HCT116 (cell line): Measurements from ENCODE around the gene EID1. TPM values are rescaled to one million over a fixed set of nuclear protein-coding genes. Genes with fewer than 3 reads are reported as not detected.

Experiments used
- ATAC-seq: fragments of 200-7000 bp; cut with Tn5 transposase; 2 replicates; pipeline ENCODE4 v1.9.1; 2020; ENCODE audit warnings: mild to moderate bottlenecking, moderate library complexity
- BruUV-seq: library from RNA; stranded (reverse); fragments of 400-500 nt; replicated peaks from 2 replicates; lab custom pipeline; 2021; lab: Mats Ljungman, UMichigan
- CTCF ChIA-PET: fragments of 300-600 bp; sonication (Branson Sonifier 250); formaldehyde crosslinking; loops from one replicate; lab custom pipeline; 2021; ENCODE audit warnings: antibody characterized with exemption; lab: Charles Lee
- POLR2A ChIA-PET: fragments of 300-600, 350-600 bp; sonication (Branson Sonifier 250); formaldehyde crosslinking; loops from one replicate; lab custom pipeline; 2021; ENCODE audit warnings: antibody characterized with exemption; lab: Charles Lee
- RAD21 ChIA-PET, 2 experiments: fragments of 300-600 bp; sonication (Branson Sonifier 250); formaldehyde crosslinking; loops; one replicate each; lab custom pipeline; 2023; ENCODE audit warnings: low total read pairs in 2 of 2; ENCODE audit not compliant: uncharacterized antibody in 2 of 2, unreplicated experiment in 2 of 2, low non-redundant PET in 1 of 2; lab: Charles Lee
- DNase-seq: peaks from one replicate; pipeline ENCODE4 v3.0.0-alpha.2; 2010; ENCODE audit warnings: low read depth, low spot score
- H2AFZ ChIP-seq: fragments of 200-600 bp; shearing (Covaris generic), sonication (generic); 2 replicates; pipeline ENCODE4 v1.6.1; 2017; ENCODE audit warnings: low read depth, mixed run types, mixed read lengths, antibody characterized with exemption, low read length; ENCODE audit not compliant: poor library complexity, severe bottlenecking
- H3K27ac ChIP-seq: 2 replicates; pipeline ENCODE4 v1.5.1; 2012; ENCODE audit warnings: low read depth, low read length
- H3K27me3 ChIP-seq: fragments of 200-600 bp; sonication (generic); 2 replicates; pipeline ENCODE4 v1.6.1; 2016; ENCODE audit warnings: mixed run types, low read length, mixed read lengths; ENCODE audit not compliant: insufficient read depth
- H3K36me3 ChIP-seq, 2 experiments: fragments of 200-500 bp in 1 of 2; fragments of 200-600 bp in 1 of 2; sonication (Bioruptor generic) in 1 of 2; sonication (generic) in 1 of 2; 2 replicates each; pipeline versions ENCODE4 v1.5.1 to v1.6.1; 2014 to 2016; ENCODE audit warnings: low read length in 2 of 2, inconsistent platforms in 1 of 2, mixed read lengths in 1 of 2, mixed run types in 1 of 2; ENCODE audit not compliant: insufficient read depth in 2 of 2, control insufficient read depth in 1 of 2
- H3K4me1 ChIP-seq, 2 experiments: fragments of 200-600 bp in 1 of 2; sonication (generic) in 1 of 2; 2 replicates each; pipeline versions ENCODE4 v1.5.1 to v1.6.1; 2012 to 2017; ENCODE audit warnings: low read length in 2 of 2, inconsistent platforms in 1 of 2, mild to moderate bottlenecking in 1 of 2, mixed read lengths in 1 of 2, mixed run types in 1 of 2, moderate library complexity in 1 of 2; ENCODE audit not compliant: insufficient read depth in 2 of 2, control insufficient read depth in 1 of 2
- H3K4me2 ChIP-seq: fragments of 200-600 bp; sonication (generic); 2 replicates; pipeline ENCODE4 v1.6.1; 2017; ENCODE audit warnings: mixed run types, low read length, mixed read lengths
- H3K4me3 ChIP-seq, 2 experiments: fragments of 200-600 bp in 1 of 2; sonication (generic) in 1 of 2; replicated peaks in 1 of 2; 2 replicates each; pipeline ENCODE4 v1.5.1; 2011 to 2016; ENCODE audit warnings: low read length in 2 of 2, control low read depth in 1 of 2, low read depth in 1 of 2, mild to moderate bottlenecking in 1 of 2, mixed read lengths in 1 of 2, mixed run types in 1 of 2
- H3K79me2 ChIP-seq: fragments of 200-600 bp; sonication (generic); 2 replicates; pipeline ENCODE4 v1.6.1; 2017; ENCODE audit warnings: mild to moderate bottlenecking, mixed run types, low read length, moderate library complexity, mixed read lengths; ENCODE audit not compliant: insufficient read depth
- H3K9ac ChIP-seq: fragments of 200-600 bp; sonication (generic); 2 replicates; pipeline ENCODE4 v1.6.1; 2016; ENCODE audit warnings: low read length, mixed read lengths
- H3K9me2 ChIP-seq: fragments of 200-600 bp; sonication (generic), shearing (Covaris generic); 2 replicates; pipeline ENCODE4 v1.6.1; 2017; ENCODE audit warnings: mixed run types, mild to moderate bottlenecking, moderate library complexity; ENCODE audit not compliant: insufficient read depth
- H3K9me3 ChIP-seq, 2 experiments: fragments of 200-500 bp in 1 of 2; fragments of 200-600 bp in 1 of 2; sonication (Bioruptor generic) in 1 of 2; sonication (generic) in 1 of 2; 2 replicates each; pipeline ENCODE4 v1.6.1; 2014 to 2017; ENCODE audit warnings: low read length in 2 of 2, mixed read lengths in 2 of 2, inconsistent platforms in 1 of 2, low read depth in 1 of 2, mild to moderate bottlenecking in 1 of 2, mixed run types in 1 of 2, moderate library complexity in 1 of 2; ENCODE audit not compliant: control insufficient read depth in 1 of 2, insufficient read depth in 1 of 2
- H4K20me1 ChIP-seq: fragments of 200-600 bp; sonication (generic), shearing (Covaris generic); 2 replicates; pipeline ENCODE4 v1.6.1; 2017; ENCODE audit warnings: mixed run types, mild to moderate bottlenecking, moderate library complexity; ENCODE audit not compliant: insufficient read depth
- CBX3 ChIP-seq: IDR thresholded peaks from 2 replicates; pipeline ENCODE4 v1.6.1; 2012; ENCODE audit warnings: low read depth
- EZH2 ChIP-seq: fragments of 200-600 bp; sonication (generic); IDR thresholded peaks from 2 replicates; pipeline ENCODE4 v1.6.1; 2017; ENCODE audit warnings: antibody characterized with exemption, mixed run types
- SP1 ChIP-seq: IDR thresholded peaks from 2 replicates; pipeline ENCODE4 v1.6.1; 2012; ENCODE audit warnings: low read depth
- TCF7L2 ChIP-seq: IDR thresholded peaks from 2 replicates; pipeline ENCODE4 v1.7.0; 2011; ENCODE audit warnings: borderline replicate concordance, inconsistent platforms; ENCODE audit not compliant: insufficient read depth, insufficient read length; ENCODE audit errors: extremely low read depth
- YY1 ChIP-seq: IDR thresholded peaks from 2 replicates; pipeline ENCODE4 v1.6.1; 2011; ENCODE audit warnings: low read length, low read depth, moderate library complexity, mild to moderate bottlenecking; ENCODE audit not compliant: insufficient replicate concordance; ENCODE audit errors: extremely low read depth
- ZFX ChIP-seq: fragments of 450-650 bp; IDR thresholded peaks from 2 replicates; pipeline ENCODE4 v1.6.1; 2017
- intact Hi-C: fragments of 100-400 bp; cut with micrococcal nuclease; formaldehyde crosslinking; loops from 2 replicates; pipeline ENCODE4 v1.10.0; 2022
- total RNA-seq: library from RNA; stranded (reverse); gene quantifications from one replicate; pipeline ENCODE4 v1.2.1, GENCODE V29; 2021; ENCODE audit not compliant: unreplicated experiment
- TF ChIP-seq, protein P1 (sequence below): IDR thresholded peaks from 2 replicates; pipeline ENCODE4 v1.6.1; 2011; ENCODE audit warnings: mild to moderate bottlenecking, low read length, moderate library complexity; ENCODE audit not compliant: insufficient replicate concordance; ENCODE audit errors: extremely low read depth
- TF ChIP-seq, protein P2 (sequence below), 3 experiments: fragments of 200-600 bp in 1 of 3; sonication (generic) in 1 of 3; IDR thresholded peaks in 2 of 3; conservative IDR thresholded peaks in 1 of 3; 2 replicates each; pipeline ENCODE4 v1.5.1; 2012 to 2017; ENCODE audit warnings: low read depth in 2 of 3, low read length in 2 of 3, antibody characterized with exemption in 1 of 3, borderline replicate concordance in 1 of 3, control low read depth in 1 of 3, mild to moderate bottlenecking in 1 of 3, mixed read lengths in 1 of 3, mixed run types in 1 of 3, moderate library complexity in 1 of 3; ENCODE audit not compliant: insufficient read depth in 1 of 3
- TF ChIP-seq, protein P3 (sequence below): IDR thresholded peaks from 2 replicates; pipeline ENCODE4 v1.6.1; 2012

EID1 gene
- total RNA-seq, 1 experiment from 2014 or later = 68.6 TPM

DNA sequence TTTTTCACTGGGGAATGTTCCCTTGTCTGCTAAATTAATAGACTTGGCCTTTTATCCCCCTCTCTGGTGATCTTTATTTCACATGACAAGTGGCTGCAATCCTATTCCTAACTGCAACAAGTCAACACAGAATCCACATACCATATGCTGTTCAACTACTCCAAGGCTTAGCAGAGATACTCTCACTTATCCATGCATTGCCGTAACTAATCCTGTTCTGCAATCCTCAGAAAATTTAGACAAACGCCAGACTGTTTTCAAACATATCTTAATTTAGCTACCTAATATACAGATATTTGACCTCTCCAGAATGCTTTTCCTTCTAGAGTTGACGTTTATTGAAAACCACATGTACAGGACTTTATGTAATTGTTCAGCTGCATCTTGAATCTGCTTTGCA, 37.9 kb downstream of the EID1 start:
- Histone ChIP-seq H3K4me2 (no peak overlapping the region), H4K20me1 (no peaks in the 10 kb centered on the region), H3K9me3 (no peaks in the 10 kb centered on the region), H3K79me2 (no peaks in the 10 kb centered on the region), H3K27ac (no peak overlapping the region), H3K36me3 (no peaks in the 10 kb centered on the region), H3K4me1 (peaks cover 0 to 9% of the 10 kb centered on the region in 2 experiments; a peak in 2 of 4 replicates), H3K9ac (no peak overlapping the region), H2AFZ (no peak overlapping the region), H3K4me3 (no peak overlapping the region), H3K27me3 (no peaks in the 10 kb centered on the region), H3K9me2 (no peaks in the 10 kb centered on the region)
- ATAC-seq = no peak
- intact Hi-C loops = no loop called here
- no TSS peak for BruUV-seq
- POLR2A ChIA-PET = no interaction called here
- CTCF ChIA-PET = no interaction called here
- TF ChIP-seq, protein P1, sequence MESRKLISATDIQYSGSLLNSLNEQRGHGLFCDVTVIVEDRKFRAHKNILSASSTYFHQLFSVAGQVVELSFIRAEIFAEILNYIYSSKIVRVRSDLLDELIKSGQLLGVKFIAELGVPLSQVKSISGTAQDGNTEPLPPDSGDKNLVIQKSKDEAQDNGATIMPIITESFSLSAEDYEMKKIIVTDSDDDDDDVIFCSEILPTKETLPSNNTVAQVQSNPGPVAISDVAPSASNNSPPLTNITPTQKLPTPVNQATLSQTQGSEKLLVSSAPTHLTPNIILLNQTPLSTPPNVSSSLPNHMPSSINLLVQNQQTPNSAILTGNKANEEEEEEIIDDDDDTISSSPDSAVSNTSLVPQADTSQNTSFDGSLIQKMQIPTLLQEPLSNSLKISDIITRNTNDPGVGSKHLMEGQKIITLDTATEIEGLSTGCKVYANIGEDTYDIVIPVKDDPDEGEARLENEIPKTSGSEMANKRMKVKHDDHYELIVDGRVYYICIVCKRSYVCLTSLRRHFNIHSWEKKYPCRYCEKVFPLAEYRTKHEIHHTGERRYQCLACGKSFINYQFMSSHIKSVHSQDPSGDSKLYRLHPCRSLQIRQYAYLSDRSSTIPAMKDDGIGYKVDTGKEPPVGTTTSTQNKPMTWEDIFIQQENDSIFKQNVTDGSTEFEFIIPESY = no peak
- TF ChIP-seq TCF7L2 = no peak
- no peak for TF ChIP-seq SP1
- TF ChIP-seq CBX3 = no peak
- TF ChIP-seq ZFX = no peak
- TF ChIP-seq, protein P2, sequence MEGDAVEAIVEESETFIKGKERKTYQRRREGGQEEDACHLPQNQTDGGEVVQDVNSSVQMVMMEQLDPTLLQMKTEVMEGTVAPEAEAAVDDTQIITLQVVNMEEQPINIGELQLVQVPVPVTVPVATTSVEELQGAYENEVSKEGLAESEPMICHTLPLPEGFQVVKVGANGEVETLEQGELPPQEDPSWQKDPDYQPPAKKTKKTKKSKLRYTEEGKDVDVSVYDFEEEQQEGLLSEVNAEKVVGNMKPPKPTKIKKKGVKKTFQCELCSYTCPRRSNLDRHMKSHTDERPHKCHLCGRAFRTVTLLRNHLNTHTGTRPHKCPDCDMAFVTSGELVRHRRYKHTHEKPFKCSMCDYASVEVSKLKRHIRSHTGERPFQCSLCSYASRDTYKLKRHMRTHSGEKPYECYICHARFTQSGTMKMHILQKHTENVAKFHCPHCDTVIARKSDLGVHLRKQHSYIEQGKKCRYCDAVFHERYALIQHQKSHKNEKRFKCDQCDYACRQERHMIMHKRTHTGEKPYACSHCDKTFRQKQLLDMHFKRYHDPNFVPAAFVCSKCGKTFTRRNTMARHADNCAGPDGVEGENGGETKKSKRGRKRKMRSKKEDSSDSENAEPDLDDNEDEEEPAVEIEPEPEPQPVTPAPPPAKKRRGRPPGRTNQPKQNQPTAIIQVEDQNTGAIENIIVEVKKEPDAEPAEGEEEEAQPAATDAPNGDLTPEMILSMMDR (IDR thresholded peaks at IDR 0.05 in 2 of 3, conservative IDR thresholded peaks at IDR 0.05 in 1 of 3; ENCODE audit: borderline replicate concordance in 1 of 3, insufficient read depth in 1 of 3, low read depth in 2 of 3, low read length in 2 of 3) = no peak
- TF ChIP-seq, protein P3, sequence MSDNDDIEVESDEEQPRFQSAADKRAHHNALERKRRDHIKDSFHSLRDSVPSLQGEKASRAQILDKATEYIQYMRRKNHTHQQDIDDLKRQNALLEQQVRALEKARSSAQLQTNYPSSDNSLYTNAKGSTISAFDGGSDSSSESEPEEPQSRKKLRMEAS = no peak
- no peak for TF ChIP-seq YY1
- TF ChIP-seq EZH2 = no peak
- RAD21 ChIA-PET = no interaction called here
- no peak for DNase-seq
